KMS-11 (cell line): Measurements from ENCODE around the gene PAX2.

ENCODE experiments used
- H2AFZ ChIP-seq: fragments of 200-600 bp; sonication (generic); 2 replicates; pipeline ENCODE4 v1.6.1; 2016; ENCODE audit warnings: antibody characterized with exemption, mixed run types, low read depth
- H3K27ac ChIP-seq: fragments of 200-600 bp; sonication (generic); 2 replicates; pipeline ENCODE4 v1.6.1; 2016; ENCODE audit warnings: mild to moderate bottlenecking, mixed run types
- H3K27me3 ChIP-seq: fragments of 200-600 bp; sonication (generic); 2 replicates; pipeline ENCODE4 v1.6.1; 2017; ENCODE audit warnings: mild to moderate bottlenecking, low read depth, mixed run types, moderate library complexity; ENCODE audit not compliant: insufficient read depth
- H3K36me3 ChIP-seq: fragments of 200-600 bp; sonication (generic); 2 replicates; pipeline ENCODE4 v1.6.1; 2017; ENCODE audit warnings: mild to moderate bottlenecking, mixed run types; ENCODE audit not compliant: insufficient read depth
- H3K4me1 ChIP-seq: fragments of 200-600 bp; sonication (generic); 2 replicates; pipeline ENCODE4 v1.6.1; 2016; ENCODE audit warnings: mild to moderate bottlenecking, low read depth, mixed run types; ENCODE audit not compliant: poor library complexity, severe bottlenecking
- H3K4me2 ChIP-seq: fragments of 200-600 bp; sonication (generic); 2 replicates; pipeline ENCODE4 v1.7.0; 2016; ENCODE audit warnings: mild to moderate bottlenecking, mixed run types
- H3K4me3 ChIP-seq: fragments of 200-600 bp; sonication (generic); IDR thresholded peaks from 2 replicates; pipeline ENCODE4 v1.6.1; 2017; ENCODE audit warnings: low read depth, low read length, mixed read lengths; ENCODE audit not compliant: insufficient read depth
- H3K79me2 ChIP-seq: fragments of 200-600 bp; sonication (generic); 2 replicates; pipeline ENCODE4 v1.6.1; 2016; ENCODE audit warnings: low read depth, mixed run types; ENCODE audit not compliant: insufficient read depth
- H3K9ac ChIP-seq: fragments of 200-600 bp; sonication (generic); 2 replicates; pipeline ENCODE4 v1.6.1; 2016; ENCODE audit warnings: mild to moderate bottlenecking, mixed run types
- H4K20me1 ChIP-seq: fragments of 200-600 bp; sonication (generic); 2 replicates; pipeline ENCODE4 v1.6.1; 2016; ENCODE audit warnings: mild to moderate bottlenecking, mixed run types; ENCODE audit not compliant: insufficient read depth
- CTCF ChIP-seq: fragments of 200-600 bp; sonication (generic); conservative IDR thresholded peaks from 2 replicates; pipeline ENCODE4 v1.6.1; 2017; ENCODE audit warnings: low read depth, mild to moderate bottlenecking, antibody characterized with exemption, low read length, moderate library complexity, mixed read lengths

PAX2 gene

DNA sequence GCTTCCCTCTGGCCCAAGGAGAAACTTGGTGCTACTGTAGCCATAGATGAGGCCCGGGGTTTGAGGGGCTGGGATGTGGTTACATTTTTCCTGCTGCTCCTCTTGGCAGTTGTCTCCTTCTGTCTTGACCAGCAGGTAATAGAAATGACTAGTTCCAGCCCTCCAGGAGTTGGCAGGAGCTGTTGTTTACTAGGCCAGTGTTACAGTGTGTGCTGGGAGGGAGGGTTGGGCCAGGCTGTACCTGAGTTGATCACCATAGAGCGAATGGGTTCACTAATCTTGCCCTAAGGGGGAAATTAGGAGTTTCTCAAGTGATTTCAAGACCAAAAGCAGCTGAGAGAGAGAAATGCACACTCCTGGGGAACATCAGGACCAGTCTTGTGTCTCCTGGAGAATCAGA, 34.9 kb downstream of the PAX2 start:
- Histone ChIP-seq H2AFZ (no peak overlapping the region), H3K79me2 (no peaks in the 10 kb centered on the region), H3K4me2 (no peak overlapping the region), H3K4me3 (no peak overlapping the region), H4K20me1 (no peaks in the 10 kb centered on the region), H3K4me1 (no peaks in the 10 kb centered on the region), H3K27me3 (0 out of 2 replicates have a peak, but pooled peaks cover 3% of the 10 kb centered on the region), H3K27ac (no peak overlapping the region), H3K9ac (no peak overlapping the region), H3K36me3 (no peaks in the 10 kb centered on the region)
- no peak for TF ChIP-seq CTCF

DNA sequence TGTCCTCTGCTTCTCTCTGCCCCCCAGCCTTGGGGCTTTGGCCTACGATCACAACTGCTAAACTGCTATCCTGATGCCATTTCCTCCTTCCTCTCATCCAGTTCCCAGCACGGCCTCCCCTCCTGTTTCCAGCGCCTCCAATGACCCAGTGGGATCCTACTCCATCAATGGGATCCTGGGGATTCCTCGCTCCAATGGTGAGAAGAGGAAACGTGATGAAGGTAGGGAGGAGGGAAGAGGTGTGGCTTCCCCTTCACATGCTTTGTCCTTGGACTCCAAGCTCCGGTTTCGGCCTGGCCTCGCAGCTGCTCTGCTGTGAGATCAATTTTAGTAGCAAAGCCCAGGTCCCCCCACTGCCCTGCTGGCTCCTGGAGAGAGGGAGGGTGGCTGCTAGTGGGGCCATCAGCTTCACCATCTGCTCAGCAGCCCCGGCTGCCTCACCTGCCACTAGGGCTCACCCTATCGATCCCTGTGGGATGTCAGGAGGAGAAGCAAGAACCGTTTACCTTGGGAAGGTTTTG, 35.8 kb downstream of the PAX2 start:
- H3K27ac ChIP-seq, result no peak overlapping the region
- H3K4me3 ChIP-seq, result no peak overlapping the region
- no peaks in the 10 kb centered on the region for H3K79me2 ChIP-seq
- no peak for TF ChIP-seq CTCF
- H3K9ac ChIP-seq, result no peak overlapping the region
- no peak overlapping the region for H2AFZ ChIP-seq
- H3K27me3 ChIP-seq, result 0 out of 2 replicates have a peak, but pooled peaks cover 3% of the 10 kb centered on the region
- H3K36me3 ChIP-seq, result no peaks in the 10 kb centered on the region
- no peak overlapping the region for H3K4me2 ChIP-seq
- H3K4me1 ChIP-seq, result no peaks in the 10 kb centered on the region
- H4K20me1 ChIP-seq, result no peaks in the 10 kb centered on the region

DNA sequence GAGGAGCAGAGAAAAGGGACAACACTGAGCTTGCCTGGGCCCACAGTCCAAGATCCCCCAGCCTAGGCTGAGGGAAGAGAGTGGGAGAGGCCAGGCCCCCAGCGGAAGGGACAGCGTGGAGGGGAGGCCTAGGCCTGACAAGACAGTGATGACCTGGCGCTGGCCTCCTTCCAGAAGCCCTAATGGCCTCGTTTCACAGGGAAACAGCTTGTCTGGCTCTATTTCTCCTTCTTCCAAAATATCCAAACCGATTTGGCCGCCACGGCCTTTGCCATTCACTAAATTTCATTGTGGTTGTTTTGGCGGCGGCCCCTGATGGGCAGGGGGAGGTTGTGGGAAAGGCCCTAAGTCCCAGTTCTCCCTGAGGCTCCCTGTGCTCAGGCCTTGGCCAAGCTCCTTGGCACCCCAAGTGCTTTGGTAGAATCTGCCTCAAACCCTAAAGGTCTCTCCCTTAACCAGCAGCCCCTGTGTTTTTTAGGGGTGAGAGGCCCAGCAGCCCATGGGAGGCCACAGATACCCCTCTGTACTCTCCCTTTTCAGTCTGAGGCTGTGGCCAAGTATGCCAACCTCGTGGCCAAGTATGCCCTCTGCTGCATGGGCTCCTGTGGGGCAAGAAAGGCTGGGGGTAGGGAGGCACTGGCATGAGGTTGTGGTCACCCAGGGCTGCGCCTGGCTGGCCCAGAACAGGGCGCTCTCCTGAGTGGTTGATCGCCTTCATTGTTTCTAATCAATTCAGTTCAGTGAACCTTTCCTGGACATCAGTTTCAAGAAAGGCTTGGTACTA, 37.3 kb downstream of the PAX2 start:
- no peak for TF ChIP-seq CTCF
- Histone ChIP-seq H3K36me3 (no peaks in the 10 kb centered on the region), H3K27ac (no peak overlapping the region), H3K4me3 (no peak overlapping the region), H3K9ac (no peak overlapping the region), H2AFZ (no peak overlapping the region), H4K20me1 (no peaks in the 10 kb centered on the region), H3K79me2 (no peaks in the 10 kb centered on the region), H3K4me2 (no peak overlapping the region), H3K27me3 (0 out of 2 replicates have a peak, but pooled peaks cover 3% of the 10 kb centered on the region), H3K4me1 (no peaks in the 10 kb centered on the region)

- TF ChIP-seq CTCF, result no peak
Observed at GRCh38 chr10:100784126-100784525, 38.7 kb downstream of the PAX2 start.

More at GRCh38 chr10:100784126-100784525, 38.7 kb downstream of the PAX2 start:
- H3K27ac ChIP-seq, result no peak overlapping the region
- H4K20me1 ChIP-seq, result no peaks in the 10 kb centered on the region
- H3K4me2 ChIP-seq, result no peak overlapping the region
- no peaks in the 10 kb centered on the region for H3K4me1 ChIP-seq
- no peak overlapping the region for H2AFZ ChIP-seq
- H3K4me3 ChIP-seq, result no peak overlapping the region
- H3K79me2 ChIP-seq, result no peaks in the 10 kb centered on the region
- no peak overlapping the region for H3K9ac ChIP-seq
- H3K36me3 ChIP-seq, result no peaks in the 10 kb centered on the region
- 0 out of 2 replicates have a peak, but pooled peaks cover 3% of the 10 kb centered on the region for H3K27me3 ChIP-seq
